AG04450 (cell line): ENCODE measurements around the gene LHX5. TPM values are rescaled to one million over a fixed set of nuclear protein-coding genes. Genes with fewer than 3 reads are reported as not detected.

Source experiments
- CTCF ChIA-PET: fragments of 300-600, 350-600 bp; formaldehyde crosslinking; extraction: SDS; loops from one replicate; lab custom pipeline; 2022; ENCODE audit warnings: antibody characterized with exemption, inconsistent platforms; lab: Charles Lee
- POLR2A ChIA-PET: fragments of 350-600 bp; formaldehyde crosslinking; extraction: SDS; loops from one replicate; lab custom pipeline; 2021; ENCODE audit warnings: antibody characterized with exemption, inconsistent platforms; lab: Yijun Ruan, JAX
- DNase-seq: peaks from one replicate; pipeline ENCODE4 v3.0.0-alpha.2; 2011; ENCODE audit warnings: low read depth, low spot score
- H3K27ac ChIP-seq: one replicate; pipeline ENCODE4 v1.5.1; 2012; ENCODE audit warnings: low read depth, low read length, control low read depth
- H3K27me3 ChIP-seq: one replicate; pipeline ENCODE4 v1.6.0; 2012; ENCODE audit warnings: low read length; ENCODE audit not compliant: control insufficient read depth, insufficient read depth
- H3K4me3 ChIP-seq: 2 replicates; pipeline ENCODE4 v1.5.1; 2011; ENCODE audit warnings: mild to moderate bottlenecking, low read depth, low read length, control low read depth
- H3K9me3 ChIP-seq: 2 replicates; pipeline ENCODE4 v1.5.1; 2012; ENCODE audit warnings: low read length; ENCODE audit not compliant: control insufficient read depth, insufficient read depth
- polyA plus RNA-seq: library from polyadenylated mRNA; depleted of rRNA; stranded (reverse); fragments of >200 nt; gene quantifications from 2 replicates; pipeline ENCODE4 v1.2.3, GENCODE V29; 2011
- TF ChIP-seq, protein P1 (sequence below): IDR thresholded peaks from 2 replicates; pipeline ENCODE4 v1.5.1; 2011; ENCODE audit warnings: low read depth, low read length, control low read depth, inconsistent platforms

LHX5 gene
- polyA plus RNA-seq, 1 experiment, result not detected

DNA sequence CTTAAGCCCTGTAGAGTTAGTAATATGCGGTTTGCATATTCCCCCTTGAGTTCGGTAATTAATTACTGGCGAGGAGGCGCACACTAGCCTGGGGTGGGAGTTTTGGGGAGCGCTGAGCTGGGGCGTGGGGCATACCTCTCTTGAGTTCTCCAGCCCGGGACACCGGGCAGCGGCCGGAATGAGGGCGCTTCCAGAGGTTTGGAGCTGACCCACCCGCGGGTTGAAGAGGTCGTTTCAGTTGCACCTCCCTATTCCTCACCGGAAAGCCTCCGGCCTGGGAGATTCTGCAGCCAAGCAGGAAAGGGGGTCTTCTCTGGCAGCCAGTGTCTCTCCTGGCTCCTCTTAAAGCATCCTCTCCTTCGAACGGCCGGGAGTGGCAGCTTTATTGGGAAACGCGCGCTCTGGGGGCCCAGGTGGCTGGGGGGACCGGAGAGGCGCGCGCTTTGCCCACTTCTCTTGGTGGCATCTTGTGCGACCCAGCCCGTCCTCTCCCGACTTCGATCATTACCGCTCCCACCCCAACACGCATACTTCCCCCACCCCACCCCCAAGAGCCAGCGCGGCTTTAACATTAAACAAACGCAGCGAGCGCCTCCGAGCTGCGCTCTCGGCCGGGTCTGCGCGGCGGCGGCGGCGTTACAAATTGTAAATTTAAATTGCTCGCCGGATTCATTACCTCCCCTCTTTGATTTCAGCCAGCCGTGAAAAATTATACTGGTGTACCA lies 3.9 kb upstream of the LHX5 start:
- CTCF ChIA-PET, result no interaction called here
- Histone ChIP-seq H3K27ac (no peak overlapping the region), H3K27me3 (peaks cover 89% of the 10 kb centered on the region), H3K9me3 (peaks cover 4% of the 10 kb centered on the region; the same call in 1 of the 2 replicates), H3K4me3 (no peak overlapping the region)
- TF ChIP-seq, protein P1, sequence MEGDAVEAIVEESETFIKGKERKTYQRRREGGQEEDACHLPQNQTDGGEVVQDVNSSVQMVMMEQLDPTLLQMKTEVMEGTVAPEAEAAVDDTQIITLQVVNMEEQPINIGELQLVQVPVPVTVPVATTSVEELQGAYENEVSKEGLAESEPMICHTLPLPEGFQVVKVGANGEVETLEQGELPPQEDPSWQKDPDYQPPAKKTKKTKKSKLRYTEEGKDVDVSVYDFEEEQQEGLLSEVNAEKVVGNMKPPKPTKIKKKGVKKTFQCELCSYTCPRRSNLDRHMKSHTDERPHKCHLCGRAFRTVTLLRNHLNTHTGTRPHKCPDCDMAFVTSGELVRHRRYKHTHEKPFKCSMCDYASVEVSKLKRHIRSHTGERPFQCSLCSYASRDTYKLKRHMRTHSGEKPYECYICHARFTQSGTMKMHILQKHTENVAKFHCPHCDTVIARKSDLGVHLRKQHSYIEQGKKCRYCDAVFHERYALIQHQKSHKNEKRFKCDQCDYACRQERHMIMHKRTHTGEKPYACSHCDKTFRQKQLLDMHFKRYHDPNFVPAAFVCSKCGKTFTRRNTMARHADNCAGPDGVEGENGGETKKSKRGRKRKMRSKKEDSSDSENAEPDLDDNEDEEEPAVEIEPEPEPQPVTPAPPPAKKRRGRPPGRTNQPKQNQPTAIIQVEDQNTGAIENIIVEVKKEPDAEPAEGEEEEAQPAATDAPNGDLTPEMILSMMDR, result no peak
- POLR2A ChIA-PET, result no interaction called here
- no peak for DNase-seq

DNA sequence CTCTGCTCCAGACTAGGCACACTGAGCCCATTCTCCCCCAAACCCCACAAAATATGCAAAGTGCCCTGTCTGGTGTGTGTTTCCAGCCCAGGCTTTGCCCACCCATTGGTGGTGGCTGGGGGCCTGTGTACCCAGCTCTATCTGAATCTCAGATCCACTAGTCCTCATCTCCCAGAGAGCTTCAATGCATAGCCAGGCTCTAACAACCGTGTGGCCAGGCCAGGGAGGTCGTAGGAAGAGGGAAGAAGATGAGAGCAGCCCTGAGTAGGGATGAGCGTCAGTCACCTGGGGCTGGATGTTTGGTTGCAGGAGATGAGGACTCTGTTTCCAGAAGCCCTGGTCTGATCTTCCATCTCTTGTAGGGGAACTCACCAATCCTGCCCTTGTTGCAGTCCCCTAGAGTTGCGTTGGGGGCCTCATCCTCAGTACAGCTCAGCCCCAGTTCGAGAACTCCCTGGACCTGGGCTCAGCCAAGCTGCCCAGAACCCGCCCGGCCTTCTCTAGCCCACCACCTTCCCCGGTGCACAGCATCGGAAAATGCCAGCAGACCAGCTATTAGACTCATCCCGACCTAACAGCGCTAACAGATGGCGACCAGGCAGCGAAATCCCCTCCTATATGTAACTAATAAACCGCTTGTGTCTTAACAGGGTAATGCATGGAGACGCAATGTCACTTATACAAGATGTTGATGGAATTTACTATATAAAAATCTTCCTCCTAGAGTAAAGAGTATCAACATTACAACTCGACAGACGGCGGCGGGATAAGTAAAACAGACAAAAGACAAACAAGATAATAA lies 3.2 kb upstream of the LHX5 start:
- TF ChIP-seq, protein P1, result no peak
- ChIA-PET CTCF (no interaction called here), POLR2A (no interaction called here)
- Histone ChIP-seq H3K27ac (no peak overlapping the region), H3K9me3 (peaks cover 3% of the 10 kb centered on the region; the same call in 1 of the 2 replicates), H3K27me3 (peaks cover 93% of the 10 kb centered on the region), H3K4me3 (no peak overlapping the region)
- no peak for DNase-seq

DNA sequence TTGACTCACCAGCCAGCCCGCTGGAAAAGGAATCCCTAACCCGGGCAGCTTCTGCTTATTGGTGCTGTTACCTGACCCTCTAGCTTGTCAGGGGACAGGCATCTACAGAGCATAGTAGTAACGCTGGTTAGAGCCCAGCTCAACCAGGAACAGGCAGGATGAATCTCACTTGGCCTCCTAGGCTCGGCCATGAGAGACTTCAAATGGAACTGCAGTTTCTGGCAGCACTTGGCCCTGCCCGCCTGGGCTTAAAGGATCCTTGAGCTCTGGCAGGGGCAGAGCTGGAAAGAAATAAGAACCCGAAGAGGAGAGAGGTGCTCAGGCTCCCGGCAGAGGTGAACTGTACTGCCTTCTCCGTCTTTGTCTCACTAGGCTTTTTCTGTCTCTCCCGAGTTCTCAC lies 2.3 kb upstream of the LHX5 start:
- TF ChIP-seq, protein P1, result no peak
- Histone ChIP-seq H3K27ac (no peak overlapping the region), H3K27me3 (peaks cover 92% of the 10 kb centered on the region), H3K9me3 (no peaks in the 10 kb centered on the region; the same call in 1 of the 2 replicates), H3K4me3 (no peak overlapping the region)
- POLR2A ChIA-PET, result interaction anchor here (0.5 kb wide), 1 partner anchor 415 kb away, joined by 5 read pairs; no protein-coding TSS in a partner anchor
- no peak for DNase-seq
- CTCF ChIA-PET, result interaction anchor here (1.5 to 2.1 kb wide), 2 partner anchors 12 to 438 kb away, joined by 3 to 10 read pairs; no protein-coding TSS in a partner anchor

DNA sequence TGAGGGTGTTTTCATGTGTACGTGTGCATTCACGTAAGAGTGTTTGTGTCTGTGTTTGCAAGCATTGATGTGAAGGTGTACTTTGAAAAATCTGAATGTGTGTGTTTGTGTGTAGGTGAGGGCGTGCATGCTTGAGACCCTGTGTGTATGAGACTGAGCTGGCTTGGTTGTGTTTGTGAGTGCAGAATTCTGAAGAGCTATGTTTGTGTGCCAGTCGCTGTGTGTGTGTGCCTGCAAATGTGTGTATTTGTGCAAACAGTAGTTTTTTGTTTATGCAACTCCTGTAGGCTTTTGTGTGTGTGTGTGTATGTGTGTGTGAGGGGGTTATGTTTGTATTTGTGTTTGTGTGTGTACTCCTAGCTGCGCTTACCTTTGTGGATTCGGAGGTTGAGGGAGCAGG lies 1.7 kb upstream of the LHX5 start:
- Histone ChIP-seq H3K9me3 (no peaks in the 10 kb centered on the region; the same call in 1 of the 2 replicates), H3K27me3 (peaks cover 92% of the 10 kb centered on the region), H3K27ac (no peak overlapping the region), H3K4me3 (no peak overlapping the region)
- DNase-seq, result no peak
- POLR2A ChIA-PET, result interaction anchor here (0.5 kb wide), 1 partner anchor 415 kb away, joined by 5 read pairs; no protein-coding TSS in a partner anchor
- TF ChIP-seq, protein P1, result no peak
- CTCF ChIA-PET, result interaction anchor here (1.5 to 2.1 kb wide), 2 partner anchors 12 to 439 kb away, joined by 3 to 10 read pairs; no protein-coding TSS in a partner anchor
